Aorta (tissue), 5 donors: Measurements from ENCODE around the gene MAB21L4. TPM values are rescaled to one million over a fixed set of nuclear protein-coding genes. Genes with fewer than 3 reads are reported as not detected.

Experiments
- ATAC-seq: fragments of 200-7000 bp; cut with Tn5 transposase; one replicate; pipeline ENCODE4 v1.9.1; 2022; ENCODE audit warnings: moderate library complexity; ENCODE audit not compliant: low FRiP score
- DNase-seq, 2 donors: peaks; one replicate each; pipeline ENCODE4 v3.0.0-alpha.2; 2020
- H3K27ac ChIP-seq, 2 donors: one replicate each; pipeline ENCODE4 v1.5.1; 2013; ENCODE audit warnings: low read length in 2 of 2, mild to moderate bottlenecking in 2 of 2, moderate library complexity in 2 of 2, control low read depth in 1 of 2, inconsistent platforms in 1 of 2, low read depth in 1 of 2
- H3K27me3 ChIP-seq, 2 donors: one replicate each; pipeline ENCODE4 v1.6.1; 2013; ENCODE audit warnings: control low read depth in 1 of 2, low read length in 1 of 2, mild to moderate bottlenecking in 1 of 2, moderate library complexity in 1 of 2; ENCODE audit not compliant: insufficient read depth in 2 of 2, control insufficient read depth in 1 of 2
- H3K36me3 ChIP-seq, 2 donors: one replicate each; pipeline ENCODE4 v1.6.1; 2013; ENCODE audit warnings: control low read depth in 1 of 2, low read length in 1 of 2, mild to moderate bottlenecking in 1 of 2; ENCODE audit not compliant: insufficient read depth in 2 of 2, control insufficient read depth in 1 of 2
- H3K4me1 ChIP-seq, 2 donors: one replicate each; pipeline ENCODE4 v1.6.1; 2013; ENCODE audit warnings: low read length in 2 of 2, control low read depth in 1 of 2, mild to moderate bottlenecking in 1 of 2, moderate library complexity in 1 of 2; ENCODE audit not compliant: insufficient read depth in 2 of 2, control insufficient read depth in 1 of 2
- H3K4me3 ChIP-seq, 2 donors: one replicate each; pipeline ENCODE4 v1.5.1; 2013; ENCODE audit warnings: low read length in 2 of 2, control low read depth in 1 of 2, mild to moderate bottlenecking in 1 of 2
- H3K9me3 ChIP-seq: one replicate; pipeline ENCODE4 v1.6.1; 2013; ENCODE audit warnings: mild to moderate bottlenecking, low read length; ENCODE audit not compliant: control insufficient read depth
- WGBS, 2 donors: extraction: QIAGEN DNeasy Blood & Tissue Kit; methylation state at CpG; one replicate each; pipeline ENCODE4 v1.1.7; 2013; 5-methylcytosine and 5-hydroxymethylcytosine counted together
- intact Hi-C, 2 donors: fragments of 100-400 bp; cut with DNase I; formaldehyde crosslinking; loops; one replicate each; pipeline versions ENCODE4 v1.14.2 to v1.15.0; 2022
- polyA plus RNA-seq, 2 donors: library from polyadenylated mRNA; stranded (reverse); fragments of 200-250 nt; gene quantifications; one replicate each; pipeline ENCODE4 v1.2.3, GENCODE V29; 2013
- total RNA-seq, 2 donors: library from RNA; stranded (reverse); fragmentation: NEBNext Ultra II Directional; extraction: Animal tissue kit (Norgen Biotek cat#: 25700); gene quantifications; one replicate each; pipeline ENCODE4 v1.2.1, GENCODE V29; 2021
- donor health status: healthy with polysubstance abuse.
- donor health status: Bipolar disorder and iron deficiency.
- donor health status: DM: no; HTN: no; CAD: no.
- donor health status: DM: no; HTN: no; CAD: no.
- donor health status: DM: yes; HTN: yes; CAD: no.

The MAB21L4 gene
- total and polyA plus RNA-seq, 4 donors, result 5.5 TPM; not detected in 3

DNA sequence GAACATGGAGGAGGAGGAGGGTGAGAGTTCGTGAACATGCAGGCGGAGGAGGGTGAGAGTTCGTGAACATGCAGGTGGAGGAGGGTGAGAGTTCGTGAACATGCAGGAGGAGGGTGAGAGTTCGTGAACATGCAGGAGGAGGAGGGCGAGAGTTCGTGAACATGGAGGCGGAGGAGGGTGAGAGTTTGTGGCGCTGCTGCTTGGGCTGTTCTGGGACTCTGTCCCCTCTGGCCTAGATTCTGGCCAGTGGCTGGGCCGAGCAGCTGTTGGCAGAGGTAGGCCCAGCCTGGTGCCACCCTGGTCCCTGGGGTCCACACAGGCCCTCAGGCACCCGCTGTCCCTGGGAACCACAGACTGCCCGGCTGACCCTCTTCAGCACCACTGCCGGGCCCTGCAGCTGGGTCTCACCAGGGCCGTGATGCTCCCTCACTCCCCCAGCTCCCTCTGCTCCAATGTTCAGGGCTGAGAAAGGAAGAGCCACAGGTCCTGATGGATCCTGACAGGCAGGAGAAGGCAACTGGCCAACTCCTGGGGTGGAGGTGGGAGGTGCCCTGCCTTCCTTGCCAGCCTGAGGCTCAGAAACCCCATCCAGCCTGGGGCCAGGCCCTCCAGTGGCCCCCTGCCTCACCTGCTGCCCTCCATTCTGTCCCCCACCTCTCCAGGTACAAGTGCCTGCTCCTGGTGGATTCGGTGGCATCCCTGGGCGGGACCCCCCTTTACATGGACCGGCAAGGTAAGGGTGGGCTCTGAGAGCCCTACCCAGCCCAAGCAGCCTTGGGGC lies 23.4 kb downstream of the MAB21L4 start:
- ATAC-seq (no peak), DNase-seq (peak; percentile 30 to 61)
- no peaks in the 10 kb centered on the region for H3K27me3 ChIP-seq
- H3K27ac ChIP-seq, result no peak overlapping the region
- H3K9me3 ChIP-seq, result no peaks in the 10 kb centered on the region
- WGBS, 2 donors, result 83% methylated on average over 16 to 17 of the region's 17 CpGs
- intact Hi-C loops, result no loop called here
- H3K4me3 ChIP-seq, result no peak overlapping the region
- H3K4me1 ChIP-seq, result no peaks in the 10 kb centered on the region
- no peaks in the 10 kb centered on the region for H3K36me3 ChIP-seq

DNA sequence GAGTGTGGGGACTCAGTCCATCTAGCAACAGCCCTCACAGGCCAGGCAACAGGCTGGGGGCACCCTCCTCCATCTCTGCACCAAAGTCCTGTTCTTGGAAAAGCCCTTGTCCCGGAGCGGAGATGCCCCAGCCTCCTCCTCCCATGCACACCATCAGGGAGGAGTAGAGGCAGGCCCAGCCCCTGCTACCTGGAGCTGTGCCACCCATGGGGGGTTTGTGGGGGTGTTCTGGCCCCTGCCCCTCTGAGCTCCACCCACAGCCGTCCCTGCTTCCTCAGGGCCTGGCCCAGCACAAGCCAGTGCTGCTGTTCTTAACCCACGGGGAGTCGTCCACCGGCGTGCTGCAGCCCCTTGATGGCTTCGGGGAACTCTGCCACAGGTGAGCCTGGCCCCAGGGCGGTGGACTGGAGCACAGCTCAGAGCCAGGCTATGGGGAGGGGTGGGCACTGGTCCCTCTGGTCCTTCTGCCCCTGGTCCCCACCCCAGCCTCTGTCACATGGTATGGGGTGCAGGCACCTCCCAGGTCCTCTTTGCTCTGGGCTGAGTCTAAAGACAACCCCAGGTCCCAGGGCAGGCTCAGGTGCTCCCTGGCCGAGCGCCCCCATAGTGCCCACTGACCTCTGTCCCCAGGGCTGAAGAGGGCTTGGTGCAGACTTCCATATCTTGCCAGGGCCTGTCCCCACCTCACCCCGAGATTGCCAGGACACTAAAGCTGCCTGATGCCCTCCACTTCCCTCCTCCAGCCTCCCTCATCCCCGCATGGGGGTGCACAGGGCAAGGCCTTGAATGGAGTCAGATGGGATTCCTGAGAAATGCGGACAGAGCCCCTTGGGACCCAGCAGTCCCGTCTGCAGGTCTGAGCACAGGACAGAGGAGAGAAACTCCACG lies 24.6 kb downstream of the MAB21L4 start:
- ATAC-seq (no peak), DNase-seq (peak in 1 of 2 donors; percentile 55)
- no peaks in the 10 kb centered on the region for H3K9me3 ChIP-seq
- H3K4me3 ChIP-seq, result no peak overlapping the region
- H3K36me3 ChIP-seq, result no peaks in the 10 kb centered on the region
- intact Hi-C loops, result no loop called here
- 76 to 78% methylated on average over 16 of the region's 16 CpGs for WGBS, 2 donors
- H3K27me3 ChIP-seq, result no peaks in the 10 kb centered on the region
- H3K4me1 ChIP-seq, result no peaks in the 10 kb centered on the region
- H3K27ac ChIP-seq, result no peak overlapping the region

DNA sequence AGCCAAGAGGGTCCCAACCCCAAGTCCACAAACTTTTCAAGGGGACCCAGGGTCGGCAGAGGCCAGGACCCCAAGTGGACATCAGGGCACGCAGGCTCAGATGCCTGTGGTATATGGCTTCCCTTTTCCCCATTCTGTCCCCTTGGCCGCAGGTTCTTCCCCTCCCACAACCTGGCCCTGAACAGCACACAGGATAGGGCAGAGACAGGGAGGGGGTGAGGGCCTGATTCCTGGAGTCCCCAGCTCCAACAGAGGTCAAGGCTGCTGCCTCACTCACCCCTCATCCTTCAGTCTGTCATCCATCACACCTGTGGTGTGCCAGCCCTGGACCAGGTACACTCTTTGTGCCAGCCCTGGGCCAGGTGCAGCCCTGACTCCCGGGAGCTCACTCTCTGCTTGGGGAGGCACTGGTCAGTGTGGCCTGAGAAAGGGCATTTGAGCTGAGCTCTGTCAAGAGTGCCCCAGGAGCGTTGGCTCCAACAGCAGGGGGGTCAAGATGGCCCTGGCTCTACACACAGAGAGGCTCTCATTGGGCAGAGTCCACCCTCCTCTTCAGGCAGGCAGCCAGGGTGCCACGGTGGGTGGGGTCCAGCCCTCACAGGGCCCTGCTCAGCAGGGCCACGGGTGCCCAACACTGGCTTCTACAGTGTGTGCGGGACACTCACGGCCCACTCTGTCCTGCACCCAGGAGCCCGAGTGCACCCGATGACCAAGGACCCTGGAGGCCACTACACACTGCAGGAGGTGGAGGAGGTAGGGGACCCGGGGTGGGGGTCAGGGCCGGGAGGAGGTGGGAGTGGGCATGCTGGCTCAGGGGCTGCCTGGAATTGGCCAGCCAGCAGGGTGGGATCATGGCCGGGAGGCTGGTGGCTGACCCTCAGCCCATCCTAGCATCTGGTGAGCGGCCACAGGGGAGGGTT lies 25.7 kb downstream of the MAB21L4 start:
- no peaks in the 10 kb centered on the region for H3K9me3 ChIP-seq
- intact Hi-C loops, result no loop called here
- H3K4me1 ChIP-seq, result no peaks in the 10 kb centered on the region
- no peak for ATAC-seq
- H3K36me3 ChIP-seq, result no peaks in the 10 kb centered on the region
- WGBS, 2 donors, result 85 to 90% methylated on average over 15 of the region's 15 CpGs
- no peak overlapping the region for H3K4me3 ChIP-seq
- no peak for DNase-seq
- H3K27ac ChIP-seq, result no peak overlapping the region
- H3K27me3 ChIP-seq, result no peaks in the 10 kb centered on the region

DNA sequence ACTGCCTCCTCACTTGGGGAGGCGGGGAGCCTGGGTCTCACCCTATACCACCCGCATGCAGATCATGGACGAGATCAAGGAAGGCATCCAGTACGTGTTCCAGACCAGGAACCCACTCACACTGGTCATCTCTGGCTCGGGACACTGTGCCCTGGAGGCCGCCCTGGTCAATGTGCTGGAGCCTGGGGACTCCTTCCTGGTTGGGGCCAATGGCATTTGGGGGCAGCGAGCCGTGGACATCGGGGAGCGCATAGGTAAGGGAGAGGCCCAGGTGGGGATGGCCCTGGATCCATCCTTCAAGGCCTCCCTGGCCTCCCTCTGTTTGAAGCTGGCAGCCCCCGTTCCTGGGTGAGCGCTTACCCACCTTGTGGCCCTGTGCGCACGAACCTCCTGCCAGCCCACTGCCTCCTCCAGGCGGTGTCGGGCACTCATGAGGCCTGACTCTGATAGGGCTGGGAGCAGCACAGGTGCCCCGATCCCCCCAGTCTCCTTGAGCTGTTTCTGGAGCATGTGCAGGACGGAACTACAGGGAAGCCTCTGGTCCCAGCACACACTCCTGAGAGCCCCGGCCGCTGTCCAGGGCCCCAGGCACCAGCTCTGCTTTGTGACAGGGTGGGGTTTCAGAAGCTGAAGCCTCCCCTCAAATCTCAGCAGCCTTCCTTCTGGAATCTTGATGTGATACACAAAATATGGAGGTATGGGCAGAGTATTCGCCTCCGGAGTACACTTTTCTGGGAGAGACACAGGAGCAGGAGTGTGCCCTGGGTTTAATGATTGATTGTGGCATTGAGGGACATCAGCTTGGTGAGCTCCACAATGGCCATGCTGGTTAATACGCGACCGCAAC lies 26.6 kb downstream of the MAB21L4 start:
- Histone ChIP-seq H3K4me3 (no peak overlapping the region), H3K27ac (no peak overlapping the region), H3K9me3 (no peaks in the 10 kb centered on the region), H3K27me3 (no peaks in the 10 kb centered on the region), H3K4me1 (no peaks in the 10 kb centered on the region), H3K36me3 (no peaks in the 10 kb centered on the region)
- peak in 1 of 2 donors; percentile 61 for DNase-seq
- intact Hi-C loops, result no loop called here
- ATAC-seq, result no peak
- 86 to 92% methylated on average over 22 to 25 of the region's 25 CpGs for WGBS, 2 donors

DNA sequence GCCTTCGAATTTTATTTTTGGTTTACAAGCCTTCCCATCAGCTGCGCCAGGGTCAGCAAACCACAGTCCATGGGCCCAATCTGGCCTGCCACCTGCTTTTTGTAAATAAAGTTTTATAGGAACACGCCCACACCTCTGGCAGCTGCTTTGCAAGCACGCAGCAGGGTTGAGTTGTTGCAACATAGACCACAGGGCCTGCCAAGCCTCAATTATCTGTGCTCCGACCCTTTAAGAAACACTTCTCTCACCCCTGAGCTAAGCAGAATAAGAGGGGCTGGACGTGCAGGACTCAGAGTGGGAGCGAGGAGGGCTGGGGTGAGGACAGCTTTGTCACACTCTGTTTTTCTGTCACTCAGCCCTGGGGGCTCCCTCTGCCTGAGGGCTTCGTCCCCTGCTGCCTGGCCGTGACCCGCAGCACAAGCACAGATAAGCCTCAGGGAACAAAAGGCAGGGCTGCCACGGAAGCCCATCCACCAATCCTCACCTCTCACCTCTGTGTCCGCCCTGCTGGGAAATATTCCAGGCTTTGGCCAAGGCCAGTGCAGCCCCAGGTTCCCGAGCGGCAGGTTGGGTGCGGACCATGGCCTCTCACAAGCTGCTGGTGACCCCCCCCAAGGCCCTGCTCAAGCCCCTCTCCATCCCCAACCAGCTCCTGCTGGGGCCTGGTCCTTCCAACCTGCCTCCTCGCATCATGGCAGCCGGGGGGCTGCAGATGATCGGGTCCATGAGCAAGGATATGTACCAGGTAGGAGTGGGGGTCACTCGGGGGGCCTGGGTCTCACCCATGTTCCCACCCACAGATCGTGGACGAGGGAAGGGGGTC lies 27.5 kb downstream of the MAB21L4 start, which contains the start of gene AGXT:
Gene AGXT, plus strand, starts transcription at position 539 of the 823 bp plus-strand sequence. Its CDS starts 42 bp downstream, at position 581.
- DNase-seq (no peak), ATAC-seq (no peak)
- no peak within 1 kb of the TSS for H3K4me3 ChIP-seq
- 79 to 81% methylated on average over 21 of the region's 21 CpGs for WGBS, 2 donors
- H3K27me3 ChIP-seq, result no peaks in the 10 kb centered on the region
- intact Hi-C loops, result no loop called here
- H3K4me1 ChIP-seq, result no peaks in the 10 kb centered on the region
- H3K27ac ChIP-seq, result no peak within 1 kb of the TSS
- H3K36me3 ChIP-seq, result no peaks in the 10 kb centered on the region
- no peaks in the 10 kb centered on the region for H3K9me3 ChIP-seq

DNA sequence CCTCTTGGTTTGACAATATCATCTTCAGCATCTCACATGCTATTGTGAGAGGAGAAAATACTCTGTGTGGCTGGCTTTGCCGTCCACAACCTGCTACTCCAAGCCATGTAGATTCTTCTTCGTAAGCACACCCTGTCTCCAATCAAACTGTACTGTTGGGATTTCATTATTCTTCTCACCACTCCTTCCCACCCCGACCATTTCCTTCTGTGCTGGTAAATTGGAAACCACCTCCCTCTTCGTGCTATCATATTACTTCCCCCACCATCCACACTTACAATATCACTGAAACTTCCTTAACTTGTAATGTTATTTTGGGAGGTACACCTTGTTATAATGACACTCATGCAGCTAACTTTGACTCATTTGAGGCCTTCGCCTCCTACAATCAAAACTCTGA lies 30.6 kb downstream of the MAB21L4 start:
- Histone ChIP-seq H3K4me1 (no peaks in the 10 kb centered on the region), H3K4me3 (no peak overlapping the region), H3K27ac (no peak overlapping the region), H3K36me3 (no peaks in the 10 kb centered on the region), H3K9me3 (no peaks in the 10 kb centered on the region), H3K27me3 (no peaks in the 10 kb centered on the region)
- 81 to 83% methylated on average over 5 of the region's 5 CpGs for WGBS, 2 donors
- no peak for ATAC-seq
- intact Hi-C loops, result no loop called here
- no peak for DNase-seq

DNA sequence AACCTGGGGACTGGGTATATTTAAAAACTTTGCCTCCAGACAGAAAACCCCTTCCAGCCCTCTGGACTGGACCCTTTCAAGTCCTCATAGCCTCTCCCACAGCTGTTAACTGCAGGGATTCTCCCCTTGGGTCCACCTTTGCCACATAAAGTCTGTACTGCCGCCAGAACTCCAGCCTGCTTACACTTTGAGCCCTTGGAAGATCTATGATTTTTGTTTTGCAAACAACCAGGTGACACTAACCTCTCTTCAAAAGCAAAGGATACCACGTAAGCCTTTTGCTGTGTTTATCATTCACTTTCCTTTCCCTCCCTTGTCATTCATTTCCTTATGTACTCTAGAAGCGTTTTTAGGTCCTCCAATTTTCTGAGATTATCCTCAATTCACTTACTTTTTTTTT lies 31.5 kb downstream of the MAB21L4 start:
- Histone ChIP-seq H3K36me3 (no peaks in the 10 kb centered on the region), H3K4me1 (no peaks in the 10 kb centered on the region), H3K9me3 (no peaks in the 10 kb centered on the region), H3K27me3 (no peaks in the 10 kb centered on the region), H3K27ac (no peak overlapping the region), H3K4me3 (no peak overlapping the region)
- 80 to 82% methylated on average over 3 of the region's 3 CpGs for WGBS, 2 donors
- ATAC-seq, result no peak
- DNase-seq, result no peak
- intact Hi-C loops, result no loop called here
